T47D (cell line): Measurements from ENCODE around the gene TNNI3K.
A peak's percentile ranks its signal among the peaks of the same experiment; 100 is the strongest.

Source experiments
- DNase-seq, 2 experiments: peaks; one replicate each; pipeline versions ENCODE4 v3.0.0 to v3.0.0-alpha.2; 2011 to 2012; ENCODE audit warnings: low read depth in 1 of 2, low spot score in 1 of 2
- JUND ChIP-seq: IDR thresholded peaks from 2 replicates; pipeline ENCODE4 v1.6.1; 2012; ENCODE audit warnings: low read depth
- in situ Hi-C: cut with HindIII; loops from 2 replicates; pipeline ENCODE4 v1.10.0; 2016; ENCODE audit warnings: low sequenced_read_pairs, low pct_unique_long_range_greater_than_20kb

The TNNI3K gene

DNA sequence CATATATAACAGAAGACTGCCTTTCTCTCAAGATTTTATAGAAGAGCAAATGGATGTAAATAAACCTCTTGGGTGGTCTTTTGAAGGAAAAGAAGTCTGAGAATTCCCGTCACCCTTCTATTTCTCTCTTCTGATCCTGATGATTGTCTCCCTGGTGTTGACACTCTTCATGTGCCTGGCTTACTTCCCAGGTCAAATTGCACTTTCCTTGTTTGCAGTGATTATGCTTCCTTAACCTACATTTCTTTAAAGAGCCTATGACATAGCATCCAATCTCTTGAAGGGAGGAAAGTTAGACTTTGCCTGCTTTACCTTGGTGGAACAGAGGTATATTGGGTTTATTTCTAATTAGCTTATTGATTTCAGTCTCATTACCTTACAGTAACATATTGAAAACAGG is 197.1 kb downstream of the TNNI3K start:
- no peak for TF ChIP-seq JUND
- in situ Hi-C loops: no loop called here

DNA sequence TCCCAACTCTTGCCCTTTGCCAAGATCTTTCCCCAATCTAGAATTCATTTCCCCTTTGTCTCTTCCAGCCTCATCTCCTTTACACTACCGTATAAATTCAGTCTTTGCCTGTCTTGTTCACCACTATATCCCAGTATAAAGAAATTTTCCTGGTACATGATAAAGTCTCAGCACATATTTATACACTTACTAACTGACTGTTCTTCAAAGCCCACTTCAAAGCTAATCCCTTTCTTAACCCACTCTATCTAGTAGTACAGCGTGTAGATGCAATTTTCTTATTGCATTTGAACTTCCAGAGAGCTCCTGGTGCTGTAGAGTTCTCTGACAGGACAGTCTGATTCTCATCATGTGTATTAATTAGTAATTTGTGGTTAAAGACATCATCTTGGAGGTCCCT is 199.1 kb downstream of the TNNI3K start:
- DNase-seq: no peak
- in situ Hi-C loops: no loop called here
- no peak for TF ChIP-seq JUND

More for the DNA sequence above, 197.1 kb downstream of the TNNI3K start:
- peak in 1 of 2 experiments; percentile 54 for DNase-seq

DNA sequence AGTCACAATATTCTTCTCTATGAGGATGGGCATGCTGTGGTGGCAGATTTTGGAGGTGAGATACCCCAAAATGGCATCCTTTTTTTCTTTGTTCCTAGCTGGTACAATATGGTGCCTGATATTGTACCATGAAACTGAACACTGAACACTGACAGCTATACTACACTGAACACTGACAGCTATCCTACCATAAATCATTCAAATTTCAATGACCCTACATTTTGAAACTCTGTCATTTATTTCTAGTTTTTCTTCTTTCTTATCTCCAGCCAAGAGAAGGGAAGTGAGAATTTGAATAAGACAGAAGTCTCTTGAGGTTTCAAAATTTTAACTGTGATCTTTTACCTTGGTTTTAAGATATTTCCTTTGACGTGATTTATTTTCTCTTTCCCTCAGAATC is 200.9 kb downstream of the TNNI3K start:
- no peak for DNase-seq
- in situ Hi-C loops: no loop called here
- TF ChIP-seq JUND: no peak

DNA sequence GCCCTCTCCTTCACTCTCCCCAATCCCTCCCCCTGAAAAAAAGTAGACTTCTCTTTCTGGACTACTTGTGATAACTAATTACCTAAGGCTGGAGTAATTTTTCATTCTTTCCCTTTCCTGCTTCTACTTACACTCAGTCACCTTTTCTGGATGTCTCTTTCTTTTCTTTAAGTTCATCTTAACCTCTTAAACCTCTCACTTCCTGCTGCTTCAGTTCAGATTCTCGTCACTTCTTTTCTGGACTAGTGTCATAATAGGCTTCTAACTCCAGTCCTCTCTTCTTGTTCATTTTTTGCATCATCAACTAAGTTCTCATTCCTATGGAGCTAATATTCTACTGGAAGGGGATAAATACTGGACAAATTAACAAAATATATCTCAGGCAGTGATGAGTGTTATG is 201.8 kb downstream of the TNNI3K start:
- in situ Hi-C loops: no loop called here
- no peak for TF ChIP-seq JUND
- DNase-seq: no peak

DNA sequence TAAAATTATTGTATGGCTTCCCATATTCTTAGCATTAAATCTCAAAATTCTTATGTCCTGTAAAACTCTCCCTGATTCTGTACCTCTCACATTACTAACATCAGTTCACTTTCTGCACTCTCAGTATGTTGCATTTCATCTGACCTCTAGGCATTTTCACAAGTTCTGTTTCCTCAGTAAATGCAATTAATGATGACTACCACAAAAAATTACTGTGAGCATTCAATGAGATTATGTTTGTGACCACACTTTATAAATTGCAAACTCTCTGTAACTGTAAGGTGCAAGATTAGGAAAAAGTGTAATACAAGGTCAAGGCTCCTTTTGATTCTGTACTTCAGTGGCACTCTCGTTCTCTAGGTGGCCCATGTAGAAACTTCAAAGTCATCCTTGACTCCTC is 216.8 kb downstream of the TNNI3K start:
- no peak for DNase-seq
- in situ Hi-C loops: no loop called here
- TF ChIP-seq JUND: no peak

DNA sequence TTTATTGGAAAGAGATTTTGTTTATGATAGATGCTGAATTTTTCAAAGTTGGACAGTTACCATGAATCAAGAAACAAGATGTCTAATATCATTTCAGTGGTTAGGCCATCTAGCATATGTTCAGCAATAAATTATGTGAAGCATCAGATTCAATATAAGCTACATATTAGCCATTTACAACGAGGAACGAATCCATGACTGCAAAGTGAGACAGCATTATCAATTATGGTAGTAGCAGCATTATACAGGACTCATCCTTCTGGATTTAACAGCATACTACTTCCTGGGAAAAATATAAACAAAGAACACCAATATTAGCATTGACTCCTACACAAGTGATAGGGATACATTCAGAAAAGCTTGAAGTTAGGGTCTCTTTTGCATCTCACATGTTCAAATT is 218.1 kb downstream of the TNNI3K start:
- no peak for TF ChIP-seq JUND
- in situ Hi-C loops: no loop called here
- DNase-seq: no peak

DNA sequence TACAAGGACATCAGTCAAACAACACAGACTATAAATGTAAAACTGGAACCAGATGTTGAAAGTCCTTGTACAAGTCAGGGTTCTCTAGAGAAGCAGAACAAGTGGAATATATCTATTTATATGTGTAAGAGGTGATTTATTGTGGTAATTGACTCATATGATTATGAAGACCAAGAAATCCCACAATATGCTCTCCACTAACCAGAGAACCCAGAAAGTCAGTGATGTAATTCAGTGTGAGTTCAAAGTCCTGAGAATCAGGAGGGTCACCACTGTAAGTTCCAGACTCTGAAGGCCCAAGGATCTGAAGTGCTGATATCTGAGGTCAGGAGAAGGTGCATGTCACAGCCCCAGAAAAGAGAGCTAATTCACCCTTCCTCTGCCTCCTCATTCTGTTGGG is 220.2 kb downstream of the TNNI3K start:
- in situ Hi-C loops: no loop called here
- DNase-seq: no peak
- no peak for TF ChIP-seq JUND

DNA sequence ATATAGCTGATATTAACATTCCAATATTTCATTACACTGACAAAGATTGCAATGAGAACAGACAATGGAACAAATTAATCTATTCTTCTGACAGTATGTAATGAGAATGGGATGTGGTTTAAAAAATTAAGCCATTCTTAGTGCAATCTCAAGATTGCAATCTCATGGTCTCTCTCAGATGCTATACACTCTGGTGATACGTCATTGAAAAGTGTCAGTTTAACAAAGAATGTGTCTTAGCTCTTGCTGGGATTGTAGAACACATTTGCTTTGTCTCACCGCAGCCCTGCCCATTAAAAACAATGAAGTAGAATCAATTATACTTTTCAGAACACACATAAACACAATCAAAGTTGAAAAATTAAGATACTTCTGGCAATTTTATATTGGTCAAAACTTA is 222.1 kb downstream of the TNNI3K start:
- no peak for DNase-seq
- in situ Hi-C loops: no loop called here
- TF ChIP-seq JUND: no peak

DNA sequence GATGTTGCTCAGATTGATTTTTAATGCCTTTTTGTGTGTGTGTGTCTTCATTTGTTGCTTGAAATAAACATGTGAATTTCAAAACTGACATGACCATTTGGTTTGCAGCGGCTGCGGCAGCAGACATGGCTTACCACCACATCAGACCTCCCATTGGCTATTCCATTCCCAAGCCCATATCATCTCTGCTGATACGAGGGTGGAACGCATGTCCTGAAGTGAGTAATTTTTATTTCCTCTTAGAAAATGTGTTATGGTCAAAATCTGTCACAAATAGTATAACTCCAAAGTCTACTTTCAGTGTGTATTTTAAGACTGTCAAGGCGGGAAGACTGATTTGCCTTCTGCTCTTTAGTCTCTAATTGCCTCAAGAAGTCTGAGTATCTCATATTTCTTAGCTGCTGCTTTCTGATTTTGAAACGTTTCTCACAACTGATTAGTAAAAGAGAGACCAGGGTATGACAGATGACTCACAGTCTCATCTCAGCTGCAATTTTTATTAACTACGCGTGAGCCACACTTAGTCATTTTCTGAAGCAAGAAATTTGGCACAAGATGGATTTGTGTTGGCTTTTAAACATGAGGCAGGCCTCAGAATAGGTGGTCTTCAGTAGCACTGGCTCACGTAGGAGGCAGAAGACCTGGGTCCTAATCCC is 228.3 kb downstream of the TNNI3K start:
- DNase-seq: no peak
- no peak for TF ChIP-seq JUND
- in situ Hi-C loops: no loop called here

DNA sequence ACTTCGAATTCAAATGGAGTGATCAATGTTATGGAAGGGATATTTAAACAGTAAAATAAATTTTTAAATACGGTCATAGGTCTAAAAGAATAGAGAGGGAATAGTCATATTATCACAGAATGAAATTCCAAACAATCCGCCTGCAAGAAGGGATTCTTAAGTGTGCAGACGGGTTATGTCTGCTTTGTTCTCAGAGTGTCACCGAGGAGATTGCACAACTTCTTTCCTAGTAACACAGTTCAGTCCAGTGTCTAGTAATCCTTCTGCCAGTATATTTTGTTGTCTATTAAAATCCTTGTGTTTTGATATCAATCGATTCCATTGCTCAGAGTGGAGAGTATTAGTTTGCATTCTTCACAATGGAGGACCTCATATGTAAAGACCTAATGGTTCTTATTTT is 228.8 kb downstream of the TNNI3K start:
- TF ChIP-seq JUND: no peak
- no peak for DNase-seq
- in situ Hi-C loops: no loop called here

DNA sequence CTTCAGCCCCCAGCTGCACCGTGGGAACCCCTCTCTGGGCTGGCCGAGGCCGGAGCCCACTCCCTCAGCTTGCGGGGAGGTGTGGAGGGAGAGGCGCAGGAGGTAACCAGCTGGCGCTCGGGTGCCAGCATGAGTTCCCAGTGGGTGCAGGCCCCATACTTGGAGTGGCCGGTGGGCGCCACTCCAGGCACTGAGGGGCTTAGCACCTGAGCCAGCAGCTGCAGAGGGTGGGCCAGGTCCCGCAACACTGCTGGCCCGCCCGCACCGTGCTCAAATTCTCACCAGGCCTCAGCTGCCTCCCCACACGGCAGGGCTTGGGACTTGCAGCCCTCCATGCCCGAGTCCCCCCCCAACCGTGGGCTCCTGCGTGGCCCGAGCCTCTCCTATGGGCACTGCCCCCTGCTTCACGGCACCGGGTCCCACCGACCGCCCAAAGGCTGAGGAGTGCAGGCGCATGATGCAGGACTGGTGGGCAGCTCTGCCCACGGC is 230.1 kb downstream of the TNNI3K start:
- TF ChIP-seq JUND: no peak
- no peak for DNase-seq
- in situ Hi-C loops: no loop called here

DNA sequence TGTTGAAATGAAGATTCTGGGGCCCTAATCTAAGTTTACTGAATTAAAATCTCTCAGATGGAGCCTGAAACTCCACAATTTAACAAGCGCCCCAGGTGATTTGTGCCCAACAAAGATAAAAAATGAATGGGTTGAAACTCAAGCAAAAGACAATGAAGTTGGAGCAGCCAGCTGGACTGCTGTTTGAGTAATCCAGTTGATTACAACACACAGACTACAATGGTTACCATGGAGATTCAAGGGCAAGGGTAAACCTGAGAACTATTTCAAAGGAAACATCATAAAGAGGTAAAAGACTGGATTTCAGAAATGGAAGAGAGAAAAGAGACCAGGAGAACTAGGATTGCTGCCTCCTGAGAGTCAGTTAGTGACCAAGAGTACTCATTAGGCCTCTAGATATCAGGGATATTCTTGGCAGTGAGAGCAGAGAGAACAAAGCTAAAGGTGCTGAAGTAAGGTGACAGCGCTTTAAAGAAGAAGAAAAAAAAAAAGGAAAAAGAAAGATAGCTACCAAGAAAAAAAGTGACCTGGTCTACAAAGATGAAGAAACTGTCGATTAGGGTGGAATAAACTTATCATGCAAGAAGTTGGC is 232.7 kb downstream of the TNNI3K start:
- TF ChIP-seq JUND: no peak
- no peak for DNase-seq
- in situ Hi-C loops: no loop called here

DNA sequence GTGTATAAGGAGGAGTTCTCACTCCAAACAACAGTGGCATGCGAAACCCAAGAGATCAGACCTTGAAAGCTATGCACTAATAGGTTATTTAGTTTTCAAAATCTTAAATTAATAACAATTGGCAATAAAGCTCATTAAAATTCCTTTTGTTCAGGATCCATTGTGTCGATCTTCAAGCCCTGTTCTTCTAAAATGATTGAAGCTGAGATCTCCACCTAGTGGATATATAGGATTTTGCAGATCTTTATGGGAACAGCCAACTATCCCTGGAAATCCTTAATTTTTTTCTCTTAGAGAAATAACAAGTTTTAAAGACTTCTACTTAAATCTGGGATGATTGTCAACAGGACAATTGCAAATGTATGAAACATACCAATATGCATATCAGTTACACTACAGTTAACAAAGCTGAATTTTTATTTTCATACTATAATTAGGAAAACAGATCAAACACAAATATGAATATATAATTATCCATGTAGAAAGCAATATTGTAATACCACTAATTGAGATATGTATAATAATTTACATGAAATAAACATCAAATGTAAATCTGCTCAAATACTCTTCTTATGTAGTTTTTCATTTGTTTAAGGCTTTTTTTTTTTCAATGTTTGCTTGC is 233.9 kb downstream of the TNNI3K start:
- peak; percentile 28 to 63 for DNase-seq

DNA sequence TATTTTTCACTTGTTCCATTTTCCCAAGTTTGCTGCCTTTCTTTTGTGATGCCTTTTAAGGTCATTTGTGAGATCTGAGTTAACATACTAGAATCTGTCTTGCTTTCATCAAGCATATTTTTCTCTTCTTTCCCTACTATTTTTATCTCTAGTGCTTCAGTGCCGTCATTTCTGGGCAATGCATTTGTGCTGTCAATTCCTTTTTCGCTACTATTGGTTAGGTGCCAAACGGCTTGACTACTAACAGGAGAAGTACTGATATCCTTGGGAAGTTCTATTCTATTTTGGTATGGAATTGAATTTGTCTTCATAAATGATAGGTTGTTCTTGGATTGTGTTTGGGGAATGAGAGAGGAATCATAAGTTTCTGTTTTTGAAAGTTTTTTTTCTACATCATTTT is 235.1 kb downstream of the TNNI3K start:
- in situ Hi-C loops: no loop called here
- DNase-seq: no peak
- TF ChIP-seq JUND: no peak

More for the DNA sequence above, 233.9 kb downstream of the TNNI3K start:
- no peak for TF ChIP-seq JUND
- in situ Hi-C loops: no loop called here
